Stimulated activated CD4-positive, alpha-beta T cell treated with anti-CD3 and anti-CD28 coated beads, Interleukin-12 subunit alpha, Interleukin-12 subunit beta, amount 100 ng/mL, for 24 hours (primary cell): ENCODE data around the gene FADS3.

Source experiments
- DNase-seq, 2 experiments: peaks; one replicate each; pipeline ENCODE4 v3.0.0-alpha.2; 2020; ENCODE audit warnings: low read depth in 2 of 2

The FADS3 gene

GRCh38 chr11:61860054-61860903 is 31.1 kb downstream of the FADS3 start:
- no peak for DNase-seq

- DNase-seq, result no peak
Observed at GRCh38 chr11:61855939-61856680, 35.2 kb downstream of the FADS3 start.

GRCh38 chr11:61854966-61855714 is 36.2 kb downstream of the FADS3 start:
- no peak for DNase-seq

GRCh38 chr11:61854206-61854895 is 37.0 kb downstream of the FADS3 start:
- no peak for DNase-seq

- DNase-seq, result no peak
Observed at GRCh38 chr11:61853698-61854169, 37.6 kb downstream of the FADS3 start.

GRCh38 chr11:61851900-61852295 is 39.4 kb downstream of the FADS3 start:
- no peak for DNase-seq

GRCh38 chr11:61851113-61851899 is 40.0 kb downstream of the FADS3 start:
- no peak for DNase-seq

GRCh38 chr11:61850687-61851086 is 40.7 kb downstream of the FADS3 start:
- no peak for DNase-seq

GRCh38 chr11:61848631-61849030 is 42.7 kb downstream of the FADS3 start:
- DNase-seq, result no peak

- no peak for DNase-seq
Observed at GRCh38 chr11:61847914-61848581, 43.3 kb downstream of the FADS3 start.

- no peak for DNase-seq
Observed at GRCh38 chr11:61846362-61847020, 44.9 kb downstream of the FADS3 start.

GRCh38 chr11:61844909-61845565 is 46.3 kb downstream of the FADS3 start:
- DNase-seq, result no peak

- no peak for DNase-seq
Observed at GRCh38 chr11:61842528-61842820, 48.9 kb downstream of the FADS3 start.

- DNase-seq, result no peak
Observed at GRCh38 chr11:61841636-61842527, 49.5 kb downstream of the FADS3 start.

GRCh38 chr11:61840371-61840770 is 51.0 kb downstream of the FADS3 start:
- no peak for DNase-seq

GRCh38 chr11:61839742-61840141 is 51.6 kb downstream of the FADS3 start:
- no peak for DNase-seq

GRCh38 chr11:61838921-61839320 is 52.4 kb downstream of the FADS3 start:
- DNase-seq, result no peak

GRCh38 chr11:61838501-61838900 is 52.8 kb downstream of the FADS3 start:
- no peak for DNase-seq
